GM18907 (cell line): ENCODE measurements around the gene ACTR6.
A peak's percentile ranks its signal among the peaks of the same experiment; 100 is the strongest.
"Not testable (repeated sequence)": the region's sequence is repeated elsewhere in the genome, so short reads cannot be mapped to it uniquely, and the experiment has no call there.

Source experiments
- ATAC-seq: cut with Tn5 transposase; IDR thresholded peaks from one replicate; pipeline ENCODE4 v1.9.1; 2021; ENCODE audit warnings: mild to moderate bottlenecking, moderate library complexity; ENCODE audit not compliant: unreplicated experiment

The ACTR6 gene

DNA sequence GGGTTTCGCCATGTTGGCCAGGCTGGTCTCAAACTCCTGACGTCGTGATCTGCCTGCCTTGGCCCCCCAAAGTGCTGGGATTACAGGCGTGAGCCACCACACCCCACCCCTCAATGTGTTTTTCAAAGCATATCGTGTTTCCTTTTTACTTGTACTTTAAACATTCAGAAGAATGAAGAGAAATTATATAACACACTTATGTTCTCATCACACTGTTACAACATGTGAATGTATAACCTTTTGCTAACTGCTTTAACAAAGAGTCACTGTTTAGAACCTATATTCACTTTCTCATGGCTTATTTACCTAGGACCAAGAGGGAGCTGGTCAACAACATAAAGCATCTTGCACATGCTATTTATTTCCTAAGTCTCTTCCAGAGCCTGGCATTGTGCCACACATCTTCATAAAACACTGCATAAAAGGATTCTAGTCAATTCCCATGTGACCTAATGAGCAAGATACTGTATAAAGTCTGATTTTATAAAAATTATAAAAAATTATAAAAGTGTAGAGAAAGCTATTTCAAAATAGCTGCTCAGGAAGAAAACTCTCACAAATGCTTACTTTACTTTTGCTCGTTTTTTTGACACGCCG, 16.0 kb upstream of the ACTR6 start:
- no peak for ATAC-seq

DNA sequence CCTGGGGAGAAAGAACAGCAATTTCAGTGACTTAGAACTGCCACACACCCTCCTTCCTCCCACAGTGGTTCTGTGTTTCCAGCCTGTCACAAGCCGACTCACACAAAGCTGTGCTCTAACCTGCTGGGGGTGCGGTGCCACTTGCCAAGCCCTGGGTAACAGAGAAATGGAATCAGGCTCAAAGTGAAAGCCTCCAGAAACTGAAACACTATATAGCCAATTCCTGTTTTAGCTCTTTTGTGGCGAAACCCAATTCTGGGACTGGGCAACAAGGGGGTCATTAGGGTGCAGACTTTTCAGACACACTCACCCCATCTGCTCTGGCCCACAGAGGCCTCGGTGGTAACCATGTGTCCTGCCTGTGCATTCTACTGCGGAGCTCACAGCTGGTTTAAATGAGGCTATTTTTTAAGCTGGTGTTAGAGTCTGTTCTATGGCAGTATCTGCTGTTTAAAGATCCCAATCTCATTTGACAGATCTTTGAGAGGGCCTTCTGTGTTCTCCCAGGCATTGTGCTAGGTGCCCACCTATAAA, 15.2 kb upstream of the ACTR6 start:
- peak; percentile 92 for ATAC-seq

DNA sequence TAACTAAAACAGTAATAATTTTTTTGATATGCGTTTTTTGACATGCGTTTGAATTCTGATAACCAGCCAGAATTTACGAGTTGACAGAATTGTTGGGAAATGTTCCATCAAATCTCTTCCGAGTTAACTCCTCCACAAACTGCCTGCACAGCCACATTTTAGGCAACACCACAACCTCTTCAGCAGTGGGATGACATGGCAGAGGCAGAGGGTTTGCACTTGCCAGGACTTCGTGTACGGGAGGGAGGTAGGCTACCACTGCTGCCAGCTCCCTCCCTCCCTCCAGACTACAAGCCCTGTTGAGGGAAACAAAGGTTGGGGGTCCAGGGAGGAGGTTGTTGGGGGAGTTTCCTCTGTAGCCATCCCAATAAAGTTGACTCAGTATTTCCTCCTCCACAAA, 14.5 kb upstream of the ACTR6 start:
- no peak for ATAC-seq

DNA sequence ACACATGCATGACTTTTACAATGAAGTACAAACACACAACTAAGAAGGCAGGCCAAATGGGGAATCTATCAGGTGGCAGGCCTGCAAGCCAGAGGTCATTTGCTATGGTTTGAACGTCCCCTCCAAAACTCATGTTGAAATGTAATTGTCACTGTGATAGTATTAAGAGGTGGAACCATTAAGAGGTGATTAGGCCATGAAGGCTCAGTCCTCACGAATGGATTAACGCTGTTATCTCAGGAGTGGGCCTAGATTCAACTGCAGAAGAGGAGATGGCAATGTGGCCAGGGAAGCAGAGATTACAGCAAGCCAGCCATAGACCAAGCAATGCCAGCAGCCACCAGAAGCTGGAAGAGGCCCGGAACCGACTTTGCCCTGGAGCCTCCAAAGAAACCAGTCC, 13.5 kb upstream of the ACTR6 start:
- no peak for ATAC-seq

DNA sequence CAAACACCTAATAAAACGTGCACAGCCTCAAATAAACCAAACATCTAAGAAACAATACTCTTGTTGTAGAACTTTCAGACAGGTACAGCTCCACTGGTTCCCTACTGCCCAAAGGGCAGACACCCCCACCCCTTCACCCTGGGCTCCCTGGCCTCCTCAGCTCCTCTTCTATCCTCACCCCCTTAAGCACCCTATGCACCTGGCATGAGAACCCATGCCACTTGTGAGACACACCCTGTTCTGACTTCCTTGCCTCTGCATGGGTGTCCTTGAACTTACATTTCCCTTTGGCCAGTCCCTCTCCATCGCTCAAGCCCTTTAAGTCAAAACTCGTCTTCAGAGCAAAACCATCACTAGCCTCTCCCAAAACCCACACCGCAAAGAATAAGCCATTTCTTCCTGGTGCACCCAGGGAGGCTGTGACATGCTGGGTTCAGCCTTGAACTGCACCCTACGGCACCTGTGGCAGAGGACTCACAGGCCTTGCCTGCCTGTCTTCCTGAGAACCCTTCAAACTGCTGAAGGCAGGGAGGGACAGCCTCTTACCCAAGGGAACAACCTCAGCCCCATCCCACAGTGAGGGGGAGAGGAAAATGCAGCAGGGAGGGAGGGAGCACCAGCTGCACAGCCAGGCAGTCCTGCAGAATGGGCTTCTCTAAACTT, 12.6 kb upstream of the ACTR6 start:
- no peak for ATAC-seq

DNA sequence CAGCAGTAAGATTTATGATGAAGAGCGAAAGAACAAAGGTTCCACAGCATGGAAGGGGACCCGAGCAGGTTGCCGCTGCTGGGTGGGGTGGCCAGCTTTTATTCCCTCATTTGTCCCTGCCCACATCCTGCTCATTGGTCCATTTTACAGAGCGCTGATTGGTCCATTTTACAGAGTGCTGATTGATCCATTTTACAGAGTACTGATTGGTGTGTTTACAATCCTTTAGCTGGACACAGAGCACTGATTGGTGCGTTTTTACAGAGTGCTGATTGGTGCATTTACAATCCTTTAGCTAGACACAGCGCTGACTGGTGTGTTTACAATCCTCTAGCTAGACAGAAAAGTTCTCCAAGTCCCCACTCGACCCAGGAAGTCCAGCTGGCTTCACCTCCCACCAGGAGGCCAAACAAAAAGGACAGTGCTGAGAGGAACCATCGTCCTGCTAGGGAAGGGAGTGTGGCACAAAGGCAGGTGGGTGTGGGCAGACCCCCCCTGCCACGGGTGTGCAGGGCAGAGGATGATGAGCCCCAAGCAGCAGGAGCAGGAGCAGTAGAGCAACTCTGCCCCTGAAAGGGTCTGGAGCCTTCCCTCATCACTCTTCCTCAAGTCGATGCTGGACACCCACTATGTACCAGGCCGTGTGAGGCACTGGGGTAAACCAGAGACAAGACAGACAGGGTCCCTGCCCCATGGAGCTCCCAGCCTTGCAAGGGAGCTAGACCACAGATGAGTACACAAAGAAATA, 11.6 kb upstream of the ACTR6 start:
- ATAC-seq: not testable (repeated sequence)

DNA sequence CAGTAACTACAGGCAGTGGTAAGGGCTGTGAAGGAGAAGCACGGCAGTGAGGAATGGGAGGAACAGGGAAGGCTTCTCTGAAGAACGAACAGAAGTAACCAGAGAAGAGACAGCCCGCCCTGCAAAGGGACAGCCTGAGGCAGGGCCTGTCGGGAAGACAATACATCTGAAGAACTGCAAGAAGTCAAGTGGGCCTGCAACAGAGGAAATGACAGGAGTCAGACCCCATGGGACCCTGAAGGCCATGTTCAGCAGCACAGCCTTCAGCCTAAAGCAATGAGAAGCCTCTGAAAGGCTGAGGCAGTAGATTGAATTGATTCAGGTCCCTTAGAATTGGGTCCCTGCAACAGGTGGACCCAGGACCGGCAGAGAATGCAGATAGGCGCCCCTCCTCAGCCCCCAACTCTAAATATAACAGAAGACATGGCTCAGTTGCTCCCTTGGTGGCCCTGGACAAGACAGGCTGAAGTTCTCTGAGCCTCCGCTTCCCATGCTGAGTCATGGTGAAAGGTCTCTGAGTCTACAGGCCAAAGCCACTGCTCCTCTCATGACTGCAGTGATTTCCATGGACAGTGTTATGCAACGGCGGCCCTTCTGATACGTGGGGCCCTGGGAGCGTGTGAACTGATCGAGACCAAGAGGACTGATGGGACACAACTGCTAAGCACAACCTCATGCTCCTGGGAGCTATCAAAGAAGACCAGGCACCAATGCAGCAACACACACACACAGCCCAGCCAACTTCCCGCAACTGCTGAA, 10.8 kb upstream of the ACTR6 start:
- ATAC-seq: no peak

DNA sequence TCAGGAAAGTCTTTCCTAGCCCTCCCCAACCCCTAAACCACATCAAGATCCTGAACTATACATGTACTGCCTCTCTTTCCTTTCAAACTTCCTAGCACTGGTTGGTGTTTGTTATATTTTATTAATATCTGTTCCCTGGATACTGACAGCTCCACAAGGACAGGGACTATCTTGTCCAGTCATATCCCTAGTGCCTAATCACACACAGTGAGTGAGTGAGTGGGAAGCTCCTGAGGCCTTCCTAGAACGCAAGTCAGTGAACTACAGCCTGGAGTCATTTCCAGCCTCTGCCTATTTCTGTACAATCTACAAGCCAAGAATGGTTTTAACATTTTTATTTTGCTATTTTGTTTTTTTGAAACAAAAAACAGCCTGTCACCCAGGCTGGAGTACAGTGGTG, 7.5 kb upstream of the ACTR6 start:
- no peak for ATAC-seq

DNA sequence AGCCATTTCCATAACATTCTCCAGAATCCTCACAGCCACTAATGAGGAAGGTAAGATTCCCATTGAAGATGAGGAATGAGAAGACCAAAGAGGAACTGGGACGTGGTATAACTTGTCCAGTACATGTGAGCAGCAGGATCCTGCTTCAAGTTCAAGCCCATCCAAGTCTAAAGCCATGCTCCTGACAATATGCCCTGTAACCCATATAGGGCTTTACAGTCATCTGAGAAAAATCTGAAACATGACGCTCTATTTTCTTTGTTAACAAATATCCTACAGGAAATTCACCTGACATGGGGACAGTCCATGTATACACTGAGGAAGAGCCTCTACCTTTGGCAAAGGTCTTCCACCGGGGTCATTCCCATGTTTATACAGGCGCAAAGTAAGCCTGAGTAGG, 3.1 kb upstream of the ACTR6 start:
- ATAC-seq: no peak

DNA sequence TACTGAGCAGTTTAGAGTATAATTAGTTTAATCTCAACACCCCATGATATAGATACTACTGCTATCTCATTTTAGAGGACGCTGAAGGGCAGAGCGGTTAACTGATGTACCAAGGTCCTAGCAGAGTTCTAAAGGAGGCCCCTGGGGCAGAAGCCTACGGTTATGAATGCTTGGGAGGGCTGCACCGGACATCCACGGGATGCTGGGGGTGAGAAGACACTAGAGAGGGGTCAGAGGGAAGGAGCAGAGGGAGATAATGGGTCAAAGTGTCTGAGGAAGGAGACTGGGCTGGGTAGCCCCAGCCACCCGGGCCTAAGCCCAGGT, 1.6 kb upstream of the ACTR6 start:
- peak; percentile 7 for ATAC-seq

DNA sequence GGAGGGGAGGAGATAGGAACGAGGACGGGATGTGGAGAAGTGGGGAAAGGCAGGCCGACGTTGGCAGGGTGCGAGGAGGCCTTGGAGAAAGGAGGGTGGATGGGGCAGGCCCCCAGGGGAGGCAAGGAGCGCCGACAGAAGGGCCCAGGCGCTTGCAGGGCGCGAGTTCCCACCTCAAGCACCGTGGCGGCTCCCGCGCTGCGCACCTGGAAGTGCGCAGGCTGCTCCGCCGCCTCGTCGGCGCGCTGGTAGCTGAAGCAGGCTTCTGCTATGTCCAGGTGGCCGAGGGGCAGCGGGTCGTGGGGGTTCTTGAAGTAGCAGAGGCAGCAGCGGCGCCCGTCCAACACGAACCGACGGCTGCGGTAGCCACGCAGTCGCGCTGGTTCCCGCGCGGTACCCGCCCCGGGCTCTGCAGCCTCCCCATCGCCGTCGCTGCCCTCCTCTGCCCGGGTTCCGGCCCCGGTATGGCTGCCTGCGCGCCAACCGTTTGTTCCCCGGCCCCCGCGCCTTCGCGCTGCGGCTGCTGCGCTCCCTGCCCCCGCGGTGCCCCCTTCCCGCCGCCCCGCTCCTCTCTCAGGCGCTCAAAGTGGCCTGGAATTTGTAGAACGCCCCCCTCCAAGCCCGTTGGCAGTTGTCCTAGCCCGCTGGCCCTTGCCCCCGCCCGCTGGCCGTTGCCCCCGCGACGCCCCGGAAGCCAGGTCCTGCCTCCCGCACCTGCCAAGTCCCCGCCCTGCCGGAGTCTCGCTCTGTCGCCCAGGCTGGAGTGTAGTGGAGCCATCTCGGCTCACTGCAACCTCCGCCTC, 1.1 kb upstream of the ACTR6 start:
- peak; percentile 74 for ATAC-seq

DNA sequence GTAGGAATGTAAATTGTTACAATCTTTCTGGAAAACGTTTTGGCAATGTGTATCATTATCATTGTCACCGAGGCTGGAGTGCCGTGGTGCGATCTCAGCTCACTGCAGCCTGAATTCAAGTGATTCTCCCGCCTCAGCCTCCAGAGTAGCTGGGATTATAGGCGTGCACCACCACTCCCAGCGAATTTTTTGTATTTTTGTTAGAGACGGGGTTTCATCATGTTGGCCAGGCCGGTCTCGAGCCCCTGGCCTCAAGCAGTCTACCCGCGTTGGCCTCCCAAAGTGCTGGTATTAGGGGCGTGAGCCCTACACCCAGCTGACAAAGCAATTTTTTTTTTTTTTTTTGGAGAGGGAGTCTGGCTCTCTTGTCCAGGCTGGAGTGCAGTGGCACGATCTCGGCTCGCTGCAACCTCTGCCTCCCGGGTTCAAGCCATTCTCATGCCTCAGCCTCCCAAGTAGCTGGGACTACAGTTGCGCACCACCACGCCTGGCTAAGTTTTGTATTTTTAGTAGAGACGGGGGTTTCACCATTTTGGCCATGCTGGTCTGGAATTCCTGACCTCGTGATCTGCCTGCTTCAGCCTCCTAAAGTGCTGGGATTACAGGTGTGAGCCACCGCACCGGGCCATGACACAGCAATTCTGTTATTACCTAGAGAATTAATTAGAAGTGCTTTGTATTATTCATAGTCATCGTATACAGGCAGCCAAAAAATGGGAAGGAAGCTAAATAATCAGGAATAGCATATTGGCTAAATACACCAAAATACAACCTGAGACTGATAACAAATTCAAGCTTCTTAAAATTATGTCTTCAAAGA, 1.2 kb downstream of the ACTR6 start:
- no peak for ATAC-seq

DNA sequence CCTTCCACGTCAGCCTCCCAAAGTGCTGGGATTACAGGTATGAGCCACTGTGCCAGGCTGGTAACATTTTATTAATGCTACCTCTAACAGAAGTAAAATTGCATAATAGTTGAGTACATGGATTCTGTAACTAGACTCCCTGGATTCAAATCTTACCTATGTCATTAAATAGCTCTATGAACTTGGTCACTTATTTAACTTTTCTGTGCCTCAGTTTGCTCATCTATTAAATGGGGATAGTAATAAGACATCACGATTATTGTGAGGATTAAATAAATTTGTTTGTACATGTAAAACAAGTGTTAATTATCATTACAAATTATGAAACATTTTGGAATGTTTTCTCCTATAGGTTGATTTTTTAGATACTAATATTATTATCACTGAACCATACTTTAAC, 6.7 kb downstream of the ACTR6 start:
- no peak for ATAC-seq

DNA sequence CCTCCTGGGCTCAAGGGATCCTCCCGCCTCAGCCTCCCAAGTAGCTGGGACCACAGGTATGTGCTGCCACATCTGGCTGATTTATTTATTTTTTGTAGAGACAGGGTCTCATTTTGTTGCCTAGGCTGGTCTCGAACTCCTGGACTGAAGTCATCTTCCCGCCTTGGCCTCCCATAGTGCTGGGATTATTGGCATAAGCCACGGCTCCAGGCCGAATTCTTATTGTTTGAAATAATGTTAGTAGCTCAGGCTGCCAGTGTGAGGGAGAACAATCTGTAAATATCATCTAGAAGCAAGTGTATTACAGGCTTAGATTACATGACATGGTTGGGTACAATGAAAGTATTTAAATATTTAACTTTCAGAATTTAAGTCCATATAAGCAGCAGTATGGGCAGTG, 8.2 kb downstream of the ACTR6 start:
- no peak for ATAC-seq

DNA sequence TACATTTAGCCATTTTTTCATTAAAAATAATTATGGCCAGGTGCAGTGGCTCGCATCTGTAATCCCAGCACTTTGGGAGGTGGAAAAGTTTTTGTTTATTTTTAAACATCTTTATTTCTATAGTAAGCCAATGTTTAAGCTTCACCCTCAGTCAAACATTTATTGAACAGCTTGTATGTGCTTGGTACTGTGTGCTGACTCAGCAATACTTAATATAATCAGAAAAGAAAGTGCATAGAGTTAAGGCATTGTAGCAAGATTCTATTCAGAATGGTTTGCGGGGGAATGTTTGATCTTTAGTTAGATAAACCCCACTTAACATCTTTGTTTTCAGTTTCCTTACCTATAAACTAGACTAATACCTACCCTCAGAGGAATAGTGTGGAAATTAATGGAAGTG, 11.1 kb downstream of the ACTR6 start:
- no peak for ATAC-seq

DNA sequence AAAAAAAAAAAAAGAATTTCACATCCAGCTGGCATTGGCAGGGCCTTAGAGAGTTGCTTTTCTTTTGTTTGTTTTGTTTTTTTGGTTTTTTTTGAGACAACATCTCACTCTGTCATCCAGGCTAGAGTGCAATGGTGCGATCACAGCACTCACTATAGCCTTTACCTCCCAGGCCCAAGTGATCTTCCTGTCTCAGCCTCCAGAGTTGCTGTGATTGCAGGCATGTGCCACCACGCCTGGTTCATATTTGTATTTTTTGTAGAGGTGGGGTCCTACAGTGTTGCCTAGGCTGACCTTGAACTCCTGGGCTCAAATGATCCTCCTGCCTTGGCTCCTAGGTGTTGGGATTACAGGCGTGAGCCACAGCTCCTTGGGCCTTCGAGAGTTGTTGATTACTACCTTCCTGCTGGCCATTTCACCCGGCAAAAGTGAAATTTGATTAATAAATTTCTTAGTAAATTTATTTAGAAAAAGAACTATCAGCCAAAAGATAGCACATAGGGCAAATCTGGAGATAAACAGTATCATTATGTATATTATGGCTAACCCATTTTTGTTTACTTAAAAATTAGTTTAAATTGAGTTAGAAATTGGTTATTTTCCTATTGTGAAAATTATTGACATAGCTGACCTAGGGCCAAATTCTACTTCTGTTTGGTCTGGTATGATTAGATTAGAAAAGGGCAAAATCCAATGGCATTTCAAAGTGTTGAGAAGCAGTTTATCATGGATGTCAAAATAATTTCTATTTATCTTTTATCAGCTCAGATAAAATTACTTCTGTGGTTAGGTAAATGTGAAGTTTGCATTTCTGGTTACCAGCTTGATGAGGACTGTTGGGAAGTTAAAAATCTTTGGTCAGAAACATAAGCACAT, 12.6 kb downstream of the ACTR6 start:
- ATAC-seq: no peak

DNA sequence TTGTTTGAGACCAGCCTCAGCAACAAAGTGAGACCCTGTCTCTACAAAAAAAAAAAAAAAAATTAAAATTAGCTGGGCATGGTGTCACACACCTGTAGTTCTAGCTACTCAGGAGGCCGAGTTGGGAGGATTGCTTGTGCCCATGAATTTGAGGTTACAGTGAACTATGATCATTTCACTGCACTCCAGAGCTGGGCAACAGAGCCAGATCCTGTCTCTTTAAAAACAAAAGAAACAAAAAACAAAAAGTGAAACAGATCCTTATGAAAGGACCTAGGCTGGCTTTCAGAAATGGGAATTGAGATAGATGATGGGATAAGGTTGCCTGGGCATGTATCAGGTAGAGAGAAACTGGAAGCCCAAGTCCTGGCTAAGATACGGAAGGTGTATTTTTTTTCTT, 13.9 kb downstream of the ACTR6 start:
- ATAC-seq: no peak

DNA sequence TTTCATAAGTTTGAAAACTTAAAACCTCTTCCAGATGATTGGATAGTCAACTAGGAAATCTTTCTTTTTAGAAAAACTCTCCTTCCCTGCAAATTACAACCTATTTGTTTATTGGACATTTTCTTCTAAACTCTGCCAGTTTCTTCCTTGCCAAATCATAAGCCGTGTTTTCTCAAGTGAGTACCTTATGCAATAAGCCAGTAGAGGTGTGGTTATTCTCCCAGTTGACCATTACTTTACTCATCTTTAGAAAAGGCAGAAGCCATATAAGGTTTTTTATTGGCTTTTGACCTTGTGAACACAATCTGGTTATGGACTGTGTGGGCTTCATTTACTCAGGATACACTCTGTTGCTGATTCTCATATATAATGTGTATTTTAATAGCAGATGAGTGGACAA, 14.6 kb downstream of the ACTR6 start:
- ATAC-seq: no peak

DNA sequence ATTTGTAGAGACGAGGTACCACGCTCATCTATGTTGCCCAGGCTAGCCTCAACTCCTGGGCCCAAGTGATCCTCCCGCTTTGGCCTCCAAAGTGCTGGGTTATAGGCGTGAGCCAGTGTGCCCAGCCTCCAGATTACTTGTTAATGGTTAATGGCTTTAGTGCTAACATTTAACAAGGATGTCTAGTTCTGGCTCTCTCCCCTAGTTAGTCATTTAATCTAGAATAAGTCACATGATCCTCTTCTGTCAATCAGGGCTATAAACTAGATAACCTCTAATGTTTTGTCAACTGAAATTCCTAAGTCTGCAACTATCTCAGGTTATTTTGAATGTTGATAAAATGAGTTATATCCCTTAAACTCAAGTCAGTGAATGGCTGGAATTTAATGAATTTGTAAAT, 15.7 kb downstream of the ACTR6 start:
- no peak for ATAC-seq
